K562 (cell line): ENCODE measurements around the gene SSTR5. TPM values are rescaled to one million over a fixed set of nuclear protein-coding genes. Genes with fewer than 3 reads are reported as not detected.

Source experiments
- ATAC-seq: fragments of 200-7000 bp; cut with Tn5 transposase; 3 replicates; pipeline ENCODE4 v1.9.1; 2020; ENCODE audit warnings: moderate library complexity
- BruUV-seq: library from RNA; stranded (reverse); fragments of 400-500 nt; replicated peaks from 2 replicates; lab custom pipeline; 2021; lab: Mats Ljungman, UMichigan
- CTCF ChIA-PET: fragments of 300-600 bp; formaldehyde crosslinking; extraction: SDS; loops from one replicate; lab custom pipeline; 2021; ENCODE audit warnings: low intra/inter-chr PET ratio; lab: Yijun Ruan, JAX
- POLR2A ChIA-PET: fragments of 300-600, 350-650 bp; sonication (Branson Sonifier 250); formaldehyde crosslinking; extraction: SDS; loops from one replicate; lab custom pipeline; 2021; ENCODE audit warnings: antibody characterized with exemption, inconsistent platforms; lab: Yijun Ruan, JAX
- DNase-seq, 4 experiments: peaks; one replicate each; pipeline versions ENCODE4 v3.0.0 to v3.0.0-alpha.2; 2011 to 2018; ENCODE audit warnings: low spot score in 3 of 4, mixed read lengths in 3 of 4; ENCODE audit errors: extremely low read depth in 1 of 4
- FAIRE-seq: peaks from 2 replicates; lab custom pipeline; 2011; peaks lifted over from hg19 to GRCh38; lab: Jason Lieb, UNC
- H2AFZ ChIP-seq: 2 replicates; pipeline ENCODE4 v1.6.0; 2011; ENCODE audit warnings: low read depth, low read length, control low read depth, inconsistent platforms
- H3K27ac ChIP-seq: fragments of 200-600 bp; 3 replicates; pipeline ENCODE4 v1.8.0; 2011; ENCODE audit warnings: low read depth, mild to moderate bottlenecking, control low read depth, inconsistent platforms, low read length, moderate library complexity, mixed read lengths; ENCODE audit errors: extremely low read depth
- H3K27me3 ChIP-seq, 2 experiments: fragments of 300-600 bp in 1 of 2; 2 replicates in 1 of 2; 3 replicates in 1 of 2; pipeline versions ENCODE4 v1.6.0 to v1.8.0; 2011; ENCODE audit warnings: inconsistent platforms in 2 of 2, low read length in 2 of 2, mild to moderate bottlenecking in 1 of 2, mixed read lengths in 1 of 2, moderate library complexity in 1 of 2; ENCODE audit not compliant: control insufficient read depth in 2 of 2, insufficient read depth in 2 of 2
- H3K36me3 ChIP-seq: fragments of 300-600 bp; 3 replicates; pipeline ENCODE4 v1.8.0; 2011; ENCODE audit warnings: mild to moderate bottlenecking, low read length, inconsistent platforms; ENCODE audit not compliant: control insufficient read depth, insufficient read depth
- H3K4me1 ChIP-seq, 2 experiments: fragments of 200-600 bp in 1 of 2; replicated peaks in 1 of 2; 2 replicates in 1 of 2; 3 replicates in 1 of 2; pipeline versions ENCODE4 v1.5.1 to v1.8.0; 2011; ENCODE audit warnings: inconsistent platforms in 2 of 2, low read length in 2 of 2, mild to moderate bottlenecking in 1 of 2, mixed read lengths in 1 of 2, moderate library complexity in 1 of 2; ENCODE audit not compliant: control insufficient read depth in 2 of 2, insufficient read depth in 2 of 2
- H3K4me2 ChIP-seq: 2 replicates; pipeline ENCODE4 v1.6.1; 2011; ENCODE audit warnings: low read length, control low read depth, inconsistent platforms, mixed read lengths; ENCODE audit not compliant: insufficient read depth
- H3K4me3 ChIP-seq: fragments of 200-600 bp; sonication (generic), shearing (Covaris generic); 2 replicates; pipeline ENCODE4 v1.5.1; 2016; ENCODE audit warnings: control low read depth, inconsistent platforms
- H3K79me2 ChIP-seq: fragments of 200-600 bp; 3 replicates; pipeline ENCODE4 v1.8.0; 2011; ENCODE audit warnings: low read length, inconsistent platforms; ENCODE audit not compliant: control insufficient read depth, insufficient read depth
- H3K9ac ChIP-seq, 2 experiments: 2 replicates each; pipeline versions ENCODE4 v1.6.0 to v1.6.1; 2011; ENCODE audit warnings: low read depth in 2 of 2, low read length in 2 of 2, control low read depth in 1 of 2, inconsistent platforms in 1 of 2, mild to moderate bottlenecking in 1 of 2, mixed read lengths in 1 of 2; ENCODE audit not compliant: insufficient read depth in 1 of 2
- H3K9me1 ChIP-seq: one replicate; pipeline ENCODE4 v1.6.0; 2011; ENCODE audit warnings: inconsistent platforms, mild to moderate bottlenecking, low read length, moderate library complexity; ENCODE audit not compliant: control insufficient read depth, insufficient read depth
- H3K9me3 ChIP-seq: replicated peaks from 2 replicates; pipeline ENCODE4 v1.5.1; 2011; ENCODE audit warnings: low read depth, low read length, inconsistent platforms; ENCODE audit not compliant: control insufficient read depth, insufficient read depth
- H4K20me1 ChIP-seq: replicated peaks from 2 replicates; pipeline ENCODE4 v1.6.1; 2011; ENCODE audit warnings: low read length, inconsistent platforms, mixed read lengths; ENCODE audit not compliant: control insufficient read depth, insufficient read depth
- CLOCK ChIP-seq: fragments of 250-450 bp; sonication (Bioruptor Pico); IDR thresholded peaks from 2 replicates; pipeline ENCODE4 v1.4.0; 2020; ENCODE audit warnings: mild to moderate bottlenecking, moderate library complexity, borderline replicate concordance
- CREB3 ChIP-seq: fragments of 450-650 bp; conservative IDR thresholded peaks from 2 replicates; pipeline ENCODE4 v1.6.1; 2016; ENCODE audit warnings: missing genetic modification characterization, low read depth, mild to moderate bottlenecking, missing compliant biosample characterization, moderate library complexity
- CREM ChIP-seq: IDR thresholded peaks from 2 replicates; pipeline ENCODE4 v1.6.1; 2014; ENCODE audit warnings: antibody characterized with exemption, low read depth
- ZNF436 ChIP-seq: fragments of 250-450, 450-650 bp; sonication (Bioruptor Pico); formaldehyde crosslinking; IDR thresholded peaks from 2 replicates; pipeline ENCODE4 v1.7.0; 2020; ENCODE audit warnings: mild to moderate bottlenecking
- WGBS: fragments of 100-300 bp; shearing (Covaris generic); methylation state at CpG from one replicate; pipeline ENCODE4 v1.1.6; 2016; ENCODE audit warnings: low coverage, mixed read lengths; ENCODE audit not compliant: insufficient coverage; ENCODE audit errors: missing lambda C conversion rate; 5-methylcytosine and 5-hydroxymethylcytosine counted together
- in situ Hi-C: fragments of 300-500 bp; cut with MboI; formaldehyde crosslinking; loops from 4 replicates; pipeline ENCODE4 v1.15.0; 2018; ENCODE audit warnings: inconsistent platforms, mixed read lengths
- intact Hi-C: fragments of 100-400 bp; cut with micrococcal nuclease; formaldehyde crosslinking; loops from 2 replicates; pipeline ENCODE4 v1.14.2; 2022
- polyA plus RNA-seq, 8 experiments: library from polyadenylated mRNA; depleted of rRNA in 4 of 8; stranded (reverse) in 5 of 8; unstranded in 3 of 8; fragments of >200 nt; fragmentation: Nextera tagmentation in 2 of 8; fragmentation: Illumina TruSeq in 1 of 8; extraction: Ambion mirVana in 2 of 8; extraction: Trizol in 1 of 8; gene quantifications; 2 replicates each; pipeline versions ENCODE4 v1.2.1 to v1.2.3, GENCODE V29; 2011 to 2014; ENCODE audit warnings: inconsistent platforms in 1 of 8, missing spikeins in 1 of 8
- total RNA-seq, 7 experiments: library from RNA; depleted of rRNA in 6 of 7; stranded (reverse); fragments of >200 nt in 6 of 7; fragmentation: Illumina TruSeq in 2 of 7; extraction: Trizol in 2 of 7; gene quantifications; 2 replicates each; pipeline versions ENCODE4 v1.2.1 to v1.2.3, GENCODE V29; 2011 to 2021; ENCODE audit warnings: low replicate concordance in 1 of 7
- TF ChIP-seq, protein P1 (sequence below): IDR thresholded peaks from 2 replicates; pipeline ENCODE4 v1.6.1; 2016; ENCODE audit warnings: missing genetic modification characterization, missing compliant biosample characterization

Gene SSTR5
- total and polyA plus RNA-seq, 9 of the 15 experiments (the other 6 are each of a cell fraction or from before 2014, with no cell fraction given), result not detected

- no peaks in the 10 kb centered on the region; the same call in 1 of the 2 replicates for H3K9me3 ChIP-seq
- H3K27me3 ChIP-seq, result peaks cover 13 to 64% of the 10 kb centered on the region in 2 experiments; a peak in 4 of 5 replicates
- no peak overlapping the region for H3K4me2 ChIP-seq
- no peak overlapping the region for H2AFZ ChIP-seq
- H3K9ac ChIP-seq, result no peak overlapping the region
- no TSS peak for BruUV-seq
- peaks cover 3% of the 10 kb centered on the region; the same call in 1 of the 2 replicates for H4K20me1 ChIP-seq
- TF ChIP-seq CLOCK (CRISPR knock-in tag) (no peak), CREM (no peak), CREB3 (tag) (no peak), ZNF436 (CRISPR knock-in tag) (no peak)
- TF ChIP-seq, protein P1, sequence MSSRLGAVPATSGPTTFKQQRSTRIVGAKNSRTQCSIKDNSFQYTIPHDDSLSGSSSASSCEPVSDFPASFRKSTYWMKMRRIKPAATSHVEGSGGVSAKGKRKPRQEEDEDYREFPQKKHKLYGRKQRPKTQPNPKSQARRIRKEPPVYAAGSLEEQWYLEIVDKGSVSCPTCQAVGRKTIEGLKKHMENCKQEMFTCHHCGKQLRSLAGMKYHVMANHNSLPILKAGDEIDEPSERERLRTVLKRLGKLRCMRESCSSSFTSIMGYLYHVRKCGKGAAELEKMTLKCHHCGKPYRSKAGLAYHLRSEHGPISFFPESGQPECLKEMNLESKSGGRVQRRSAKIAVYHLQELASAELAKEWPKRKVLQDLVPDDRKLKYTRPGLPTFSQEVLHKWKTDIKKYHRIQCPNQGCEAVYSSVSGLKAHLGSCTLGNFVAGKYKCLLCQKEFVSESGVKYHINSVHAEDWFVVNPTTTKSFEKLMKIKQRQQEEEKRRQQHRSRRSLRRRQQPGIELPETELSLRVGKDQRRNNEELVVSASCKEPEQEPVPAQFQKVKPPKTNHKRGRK (tag), result no peak
- H3K36me3 ChIP-seq, result no peaks in the 10 kb centered on the region
- H3K79me2 ChIP-seq, result no peaks in the 10 kb centered on the region
- POLR2A ChIA-PET, result no interaction called here
- peaks cover 0 to 24% of the 10 kb centered on the region in 2 experiments; a peak in 1 of 5 replicates for H3K4me1 ChIP-seq
- WGBS, result 2% methylated on average over 37 of the region's 42 CpGs
- in situ Hi-C loops (no loop called here), intact Hi-C loops (no loop called here)
- FAIRE-seq, result no peak
- CTCF ChIA-PET, result no interaction called here
- no peak for ATAC-seq
- H3K4me3 ChIP-seq, result no peak overlapping the region
- DNase-seq, result no peak
- H3K9me1 ChIP-seq, result no peaks in the 10 kb centered on the region
- H3K27ac ChIP-seq, result no peak overlapping the region
These were observed 8.5 kb downstream of the SSTR5 start for GRCh38 chr16:1080801-1081733.
